NCI-H2227 treated with DMSO at 0.1 percent for 48 hours (cell line): ENCODE results near the gene C1orf53.

Experiments used
- DNase-seq: peaks from one replicate; lab custom pipeline; 2025; lab: John Stamatoyannopoulos, UW

Gene C1orf53

GRCh38 chr1:197908716-197909220 is 6.3 kb downstream of the C1orf53 start:
- peak; percentile 40 for DNase-seq

DNA sequence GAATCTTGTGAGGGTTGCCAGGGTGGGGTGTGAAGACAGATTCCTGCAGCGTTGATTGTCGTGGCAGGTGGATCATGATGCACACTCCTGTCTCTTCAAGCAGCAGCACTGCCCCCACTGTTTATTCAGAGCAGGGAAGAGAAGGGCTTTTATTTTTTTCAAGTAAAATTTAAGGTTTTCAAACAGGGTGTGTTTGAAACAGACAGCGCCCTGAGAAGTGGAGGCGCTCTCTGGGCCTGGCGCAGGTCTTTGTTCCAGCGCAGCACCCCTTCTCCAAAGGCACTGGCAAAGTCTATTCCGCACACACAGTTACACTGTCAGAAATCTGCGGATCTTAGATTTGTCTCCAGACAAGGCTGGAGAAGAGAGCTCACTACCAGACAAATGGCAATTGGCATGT is 7.0 kb downstream of the C1orf53 start:
- DNase-seq: peak; percentile 7

GRCh38 chr1:197910120-197910991 is 7.9 kb downstream of the C1orf53 start:
- DNase-seq: no peak

GRCh38 chr1:197911111-197911856 is 8.9 kb downstream of the C1orf53 start:
- DNase-seq: no peak

- DNase-seq: no peak
Observed at GRCh38 chr1:197911857-197912696, 9.6 kb downstream of the C1orf53 start.

DNA sequence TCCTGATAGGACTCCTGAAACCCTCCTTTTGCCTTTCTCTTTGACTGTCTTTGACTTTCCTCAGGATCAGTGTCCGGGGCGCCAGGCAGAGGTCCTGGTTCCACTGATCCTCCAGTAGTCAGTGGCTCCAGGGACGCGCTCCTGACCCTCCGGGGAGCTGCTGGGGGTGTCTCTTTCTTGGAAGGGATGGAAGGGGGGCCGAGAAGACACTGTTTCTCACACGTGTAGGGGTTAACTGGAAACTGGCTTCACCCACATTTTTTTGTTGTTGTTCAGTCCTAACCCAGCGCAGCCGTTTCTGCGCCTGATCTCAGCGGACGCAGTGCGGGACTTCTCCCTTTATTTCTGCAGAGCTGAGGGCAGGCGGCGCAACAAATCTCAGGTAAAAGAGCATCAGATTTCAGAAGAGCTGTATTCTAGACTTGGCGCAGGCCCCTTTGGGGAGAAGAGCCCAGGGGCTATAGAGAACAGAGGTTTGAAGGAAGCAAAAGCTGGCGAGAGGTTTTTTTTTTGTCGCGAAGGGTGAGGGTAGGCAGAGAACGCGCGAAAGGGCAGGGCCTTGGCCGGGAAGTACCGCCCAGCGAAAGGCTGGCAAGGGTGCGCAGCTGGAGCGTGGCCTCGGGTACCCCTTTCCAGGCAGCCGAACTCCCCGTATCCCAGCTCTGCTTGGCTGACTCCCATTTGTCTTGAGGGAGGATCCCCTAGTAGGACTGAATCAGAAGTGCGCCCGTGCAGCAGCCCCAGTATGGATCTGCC is 10.5 kb downstream of the C1orf53 start:
- no peak for DNase-seq

DNA sequence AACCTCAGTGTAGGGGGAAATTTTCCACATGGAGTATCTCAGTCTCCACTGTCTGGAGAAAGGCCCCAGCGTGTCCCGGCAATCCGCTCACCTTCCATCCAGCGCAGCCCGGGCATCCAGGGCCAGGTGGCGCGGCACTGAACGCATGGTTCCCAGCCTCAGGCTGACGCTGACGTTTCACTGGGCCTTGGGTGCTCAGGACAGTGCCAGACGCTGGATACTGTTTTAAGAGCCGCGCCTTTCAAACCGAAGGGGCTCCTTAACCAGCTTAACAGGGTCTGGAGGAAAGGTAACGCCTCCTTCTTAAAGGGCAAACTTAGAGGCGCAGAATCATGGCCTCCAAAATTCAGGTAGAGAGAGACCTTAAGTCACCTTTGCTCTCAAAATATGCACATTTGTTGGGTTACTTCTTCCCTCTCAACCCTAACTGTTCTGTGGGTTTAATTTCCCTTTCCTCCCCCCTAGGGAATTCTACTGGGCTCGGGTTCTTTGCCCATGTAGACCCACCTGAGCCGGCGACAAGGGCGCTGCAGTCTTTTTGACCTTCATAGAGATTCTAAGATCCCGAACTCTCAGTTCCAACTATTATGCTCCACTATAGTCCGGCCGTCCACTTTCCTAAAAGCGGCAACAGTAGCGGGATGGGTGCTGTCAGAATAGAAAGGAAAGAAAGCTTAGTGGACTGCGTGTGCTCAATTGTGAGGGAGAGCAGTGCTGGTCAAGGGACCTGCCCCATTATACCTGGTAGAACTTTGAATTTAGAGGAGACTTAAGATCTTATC is 11.3 kb downstream of the C1orf53 start:
- no peak for DNase-seq

- DNase-seq: no peak
Observed at GRCh38 chr1:197914510-197914909, 12.1 kb downstream of the C1orf53 start.

- peak; percentile 67 for DNase-seq
Observed at GRCh38 chr1:197915260-197915861, 12.9 kb downstream of the C1orf53 start.

DNA sequence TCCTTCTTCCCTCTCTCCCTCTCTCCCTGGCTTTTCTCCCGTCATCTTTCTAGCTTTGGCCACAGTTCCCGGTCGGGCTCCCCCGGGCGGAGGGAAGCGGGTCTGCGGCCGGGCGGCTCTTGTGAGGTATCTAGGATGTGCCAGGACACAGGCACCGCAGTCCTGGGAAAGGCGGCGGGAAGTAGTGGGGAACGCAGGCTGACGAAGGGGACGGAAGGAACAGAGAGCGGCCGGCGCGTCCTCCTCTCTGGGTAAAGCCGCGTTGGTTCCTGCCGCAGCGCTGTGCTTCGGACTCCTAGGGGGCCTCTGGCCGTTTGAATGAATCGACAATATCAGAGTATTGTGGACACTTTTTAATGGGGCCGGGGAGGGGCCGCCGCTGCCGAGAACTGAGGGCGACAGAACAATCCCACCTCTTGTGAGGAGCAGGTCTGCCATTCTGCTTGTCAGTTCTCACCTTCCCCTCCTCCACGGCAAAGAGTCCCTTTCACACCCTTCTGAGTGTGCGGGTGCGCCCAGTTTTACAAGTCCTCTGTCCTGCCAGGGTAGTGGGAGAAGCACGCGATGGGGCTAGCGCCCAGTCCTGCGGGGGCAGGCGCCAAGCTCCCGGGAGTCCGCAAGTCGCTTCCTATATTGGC is 13.6 kb downstream of the C1orf53 start:
- DNase-seq: peak; percentile 82

DNA sequence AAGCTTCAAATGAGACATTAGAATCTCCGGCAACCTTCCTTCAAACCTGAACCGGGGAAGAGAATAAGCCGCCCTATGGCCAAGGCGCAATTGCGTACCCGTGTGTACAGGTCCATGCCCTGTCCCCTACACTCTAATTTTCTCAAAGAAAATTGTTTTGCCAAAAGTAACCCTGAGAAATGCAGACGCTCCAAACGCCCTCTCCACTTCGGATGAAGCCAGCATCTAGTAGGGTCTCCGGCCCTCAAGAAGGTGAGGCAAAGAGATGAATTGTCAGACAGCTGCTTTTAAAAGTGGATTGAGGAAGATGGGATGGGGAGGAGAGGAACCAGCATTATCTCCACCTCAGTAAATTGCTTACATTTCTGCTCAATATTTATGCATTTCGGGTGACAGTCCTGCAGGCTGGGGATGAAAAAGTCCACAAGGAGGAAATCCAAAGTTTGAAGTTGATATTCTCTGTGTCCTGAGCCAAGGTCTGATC is 14.1 kb downstream of the C1orf53 start:
- no peak for DNase-seq

DNA sequence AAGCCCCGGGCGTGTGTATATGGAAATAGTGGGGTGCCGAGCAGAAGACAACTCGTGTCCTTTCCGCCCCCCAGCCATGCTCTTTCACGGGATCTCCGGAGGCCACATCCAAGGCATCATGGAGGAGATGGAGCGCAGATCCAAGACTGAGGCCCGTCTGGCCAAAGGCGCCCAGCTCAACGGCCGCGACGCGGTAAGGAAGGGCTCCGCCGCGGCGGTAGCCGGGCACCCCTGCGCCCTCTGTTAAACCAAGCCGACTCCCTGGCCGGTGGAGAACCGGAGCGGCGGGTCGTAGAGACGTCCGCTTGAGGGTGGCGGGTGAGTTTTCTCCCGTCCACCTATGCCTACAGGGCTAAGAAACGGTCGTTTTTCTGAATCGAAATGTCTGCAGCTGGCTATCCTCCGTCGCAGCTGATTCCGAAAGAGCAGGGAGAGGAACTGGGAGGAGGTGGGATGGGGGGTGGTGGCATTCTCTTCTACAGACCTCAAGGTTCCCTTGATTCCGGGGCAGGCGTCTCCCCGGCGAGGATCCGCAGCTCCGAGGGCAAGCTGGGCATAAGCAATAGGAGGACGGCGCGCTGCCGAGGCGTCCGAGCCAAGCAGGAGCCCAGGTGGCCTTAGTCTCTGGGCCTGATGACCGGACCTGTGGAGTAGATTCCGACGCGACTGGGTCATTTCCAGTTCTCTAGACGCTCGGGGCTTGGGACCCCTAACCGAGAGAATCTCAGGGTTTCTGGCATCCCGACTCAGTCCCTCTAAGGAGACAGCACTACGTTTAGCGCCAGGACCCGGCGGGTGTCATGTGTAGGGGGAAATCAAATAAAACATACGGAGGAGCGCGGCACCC is 15.6 kb downstream of the C1orf53 start:
- peak; percentile 53 for DNase-seq

- DNase-seq: no peak
Observed at GRCh38 chr1:197918807-197919345, 16.4 kb downstream of the C1orf53 start.

DNA sequence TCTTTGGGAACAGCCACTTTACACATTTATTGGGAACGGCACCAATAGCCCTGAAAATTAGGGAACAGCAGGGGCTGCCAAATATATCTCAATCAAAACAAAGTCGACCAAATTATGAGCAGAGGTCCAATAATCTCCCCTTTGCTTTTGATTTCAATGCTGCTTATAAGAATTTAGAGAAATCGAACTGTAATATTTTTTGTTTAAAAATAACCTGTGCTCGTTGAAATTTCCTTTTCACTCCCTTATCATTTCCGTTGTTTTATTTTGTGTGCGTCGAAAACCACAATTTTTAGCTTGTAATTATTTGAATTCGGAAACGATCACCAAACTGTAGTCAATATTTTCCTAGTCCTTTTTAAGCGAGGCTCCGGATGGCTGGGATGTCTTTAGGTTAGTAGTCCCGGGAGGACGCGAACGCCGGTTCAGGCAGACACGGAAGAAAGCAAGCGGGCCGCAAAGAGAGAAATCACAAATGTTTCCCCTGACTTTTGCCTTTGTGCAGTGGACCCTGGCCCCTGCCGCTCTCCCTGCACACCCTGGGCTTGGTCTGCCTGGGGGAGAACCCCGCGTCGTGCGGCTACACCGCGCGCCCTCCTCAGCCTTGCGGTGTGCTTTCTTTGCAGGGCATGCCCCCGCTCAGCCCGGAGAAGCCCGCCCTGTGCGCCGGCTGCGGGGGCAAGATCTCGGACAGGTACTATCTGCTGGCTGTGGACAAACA is 17.1 kb downstream of the C1orf53 start:
- no peak for DNase-seq

GRCh38 chr1:197920067-197920396 is 17.6 kb downstream of the C1orf53 start:
- no peak for DNase-seq

- DNase-seq: no peak
Observed at GRCh38 chr1:197920414-197921117, 18.1 kb downstream of the C1orf53 start.
